ENCODE measurements around the gene CKM.
"Not testable (repeated sequence)": the region's sequence is repeated elsewhere in the genome, so short reads cannot be mapped to it uniquely, and the experiment has no call there.

The CKM gene

GRCh38 chr19:45349430-45349941, 26.8 kb upstream of the CKM start:
- DNase-seq = no peak

GRCh38 chr19:45349126-45349415, 26.4 kb upstream of the CKM start:
- no peak for DNase-seq

- DNase-seq = no peak
Measured at GRCh38 chr19:45348367-45349125, 25.9 kb upstream of the CKM start.

GRCh38 chr19:45347570-45348366, 25.1 kb upstream of the CKM start:
- DNase-seq = no peak

- no peak for DNase-seq
Measured at GRCh38 chr19:45346449-45346848, 23.8 kb upstream of the CKM start.

- no peak for DNase-seq
Measured at GRCh38 chr19:45345506-45345860, 22.8 kb upstream of the CKM start.

- DNase-seq = no peak
Measured at GRCh38 chr19:45344621-45345505, 22.2 kb upstream of the CKM start.

GRCh38 chr19:45342911-45343310, 20.2 kb upstream of the CKM start:
- DNase-seq = no peak

GRCh38 chr19:45340899-45341453, 18.3 kb upstream of the CKM start:
- no peak for DNase-seq

GRCh38 chr19:45340232-45340898, 17.7 kb upstream of the CKM start, which contains the start of gene KLC3:
Gene KLC3, plus strand, starts transcription at chr19:45340750. Its CDS starts 4,792 bp downstream, at chr19:45345542.
- DNase-seq = no peak

GRCh38 chr19:45339629-45340028, 17.0 kb upstream of the CKM start:
- no peak for DNase-seq

- DNase-seq = no peak
Measured at GRCh38 chr19:45336696-45337251, 14.1 kb upstream of the CKM start.

GRCh38 chr19:45334881-45335280, 12.2 kb upstream of the CKM start:
- not testable (repeated sequence) for DNase-seq

GRCh38 chr19:45333609-45334303, 11.1 kb upstream of the CKM start:
- DNase-seq = no peak

GRCh38 chr19:45331411-45331810, 8.7 kb upstream of the CKM start:
- no peak for DNase-seq

- DNase-seq = no peak
Measured at GRCh38 chr19:45327404-45328143, 4.9 kb upstream of the CKM start.

GRCh38 chr19:45324349-45324907, 1.8 kb upstream of the CKM start:
- DNase-seq = no peak

- DNase-seq = peak in 5 of 51 donors; percentile 4 to 15 (median 9)
Measured at GRCh38 chr19:45323671-45324081, 1.0 kb upstream of the CKM start.

GRCh38 chr19:45322311-45322710, 364 bp downstream of the CKM start:
- peak in 1 of 51 donors; percentile 32 for DNase-seq
